Measurements from ENCODE around the gene DDX25.
"Not testable (repeated sequence)": the region's sequence is repeated elsewhere in the genome, so short reads cannot be mapped to it uniquely, and the experiment has no call there.

Gene DDX25

GRCh38 chr11:125903711-125904659, at the start of gene DDX25:
DDX25 (plus strand) TSS chr11:125904508; CDS start chr11:125904518, 10 bp downstream.
- no peak for DNase-seq (ENCODE audit: low read depth in 4 of 4, low spot score in 1 of 4)

GRCh38 chr11:125857670-125858069, 46.6 kb upstream of the DDX25 start:
- DNase-seq (ENCODE audit: low read depth in 4 of 4, low spot score in 1 of 4): not testable (repeated sequence)

GRCh38 chr11:125862786-125863185, 41.5 kb upstream of the DDX25 start:
- DNase-seq (ENCODE audit: low read depth in 4 of 4, low spot score in 1 of 4): not testable (repeated sequence)

GRCh38 chr11:125865354-125865753, 39.0 kb upstream of the DDX25 start:
- not testable (repeated sequence) for DNase-seq (ENCODE audit: low read depth in 4 of 4, low spot score in 1 of 4)

GRCh38 chr11:125869521-125869920, 34.8 kb upstream of the DDX25 start:
- DNase-seq (ENCODE audit: low read depth in 4 of 4, low spot score in 1 of 4): no peak

GRCh38 chr11:125871391-125872137, 32.7 kb upstream of the DDX25 start:
- no peak for DNase-seq (ENCODE audit: low read depth in 4 of 4, low spot score in 1 of 4)

DNA sequence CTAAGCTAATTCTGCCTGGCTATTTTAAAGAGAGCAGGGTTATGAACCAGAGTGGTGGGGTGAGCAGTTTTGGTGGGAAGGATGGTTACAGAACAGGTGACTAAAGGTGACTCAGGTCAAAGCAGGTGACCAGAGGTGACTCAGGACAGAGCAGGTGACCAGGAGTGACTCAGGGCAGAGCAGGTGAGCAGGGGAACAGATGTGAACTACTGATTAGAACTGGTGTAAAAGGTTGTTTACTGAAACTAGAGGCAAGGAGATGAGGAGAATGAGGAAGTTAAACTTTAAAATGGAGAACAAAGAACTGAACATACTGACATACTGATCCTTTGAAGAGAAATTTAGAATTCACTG, 32.2 kb upstream of the DDX25 start:
- DNase-seq (ENCODE audit: low read depth in 4 of 4, low spot score in 1 of 4): no peak

- DNase-seq (ENCODE audit: low read depth in 4 of 4, low spot score in 1 of 4): no peak
Measured at GRCh38 chr11:125873881-125874555, 30.3 kb upstream of the DDX25 start.

GRCh38 chr11:125874556-125875124, 29.7 kb upstream of the DDX25 start:
- peak in 2 of 4 experiments; percentile 24 to 30 for DNase-seq (ENCODE audit: low read depth in 4 of 4, low spot score in 1 of 4)

GRCh38 chr11:125881291-125881690, 23.0 kb upstream of the DDX25 start:
- no peak for DNase-seq (ENCODE audit: low read depth in 4 of 4, low spot score in 1 of 4)

- DNase-seq (ENCODE audit: low read depth in 4 of 4, low spot score in 1 of 4): no peak
Measured at GRCh38 chr11:125883375-125883774, 20.9 kb upstream of the DDX25 start.

- no peak for DNase-seq (ENCODE audit: low read depth in 4 of 4, low spot score in 1 of 4)
Measured at GRCh38 chr11:125886997-125887372, 17.3 kb upstream of the DDX25 start.

GRCh38 chr11:125887373-125888324, 16.7 kb upstream of the DDX25 start, which contains the start of gene HYLS1:
HYLS1 (plus strand) TSS chr11:125887668; CDS start chr11:125899369, 11,701 bp downstream.
- peak; percentile 87 to 93 (median 91) for DNase-seq (ENCODE audit: low read depth in 4 of 4, low spot score in 1 of 4)

DNA sequence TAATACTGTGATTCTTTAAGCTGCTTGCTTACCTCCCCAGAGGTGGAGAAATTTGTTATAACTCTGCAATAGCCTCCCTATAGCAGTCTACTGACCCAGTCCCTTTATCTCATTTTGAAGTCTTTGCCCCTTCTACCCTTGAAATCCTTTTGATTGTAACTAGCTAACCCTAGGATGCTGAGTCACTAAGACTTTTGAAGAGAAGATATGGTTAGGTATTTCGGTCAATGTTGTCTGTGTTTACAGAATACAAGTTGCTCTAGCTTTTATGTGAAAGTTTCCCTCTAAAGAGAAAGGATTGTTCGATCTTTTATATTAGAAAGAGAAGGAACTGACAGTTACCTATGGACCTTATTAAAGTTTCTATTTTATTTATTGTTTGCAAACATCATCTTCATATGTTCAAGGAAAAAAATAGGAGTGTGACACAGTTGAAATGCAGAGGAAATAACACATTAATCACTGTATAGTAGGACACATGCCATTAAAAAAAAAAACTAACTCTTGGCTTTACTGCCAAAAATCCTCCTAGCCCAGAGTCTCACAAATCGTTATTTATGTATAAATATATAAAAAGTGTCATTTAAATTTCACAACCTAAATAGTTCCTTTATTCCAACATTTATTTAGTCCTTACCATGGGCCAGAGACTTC, 13.7 kb upstream of the DDX25 start:
- DNase-seq (ENCODE audit: low read depth in 4 of 4, low spot score in 1 of 4): no peak

GRCh38 chr11:125892071-125892470, 12.2 kb upstream of the DDX25 start:
- no peak for DNase-seq (ENCODE audit: low read depth in 4 of 4, low spot score in 1 of 4)

- no peak for DNase-seq (ENCODE audit: low read depth in 4 of 4, low spot score in 1 of 4)
Measured at GRCh38 chr11:125892994-125893393, 11.3 kb upstream of the DDX25 start.

GRCh38 chr11:125901872-125902271, 2.4 kb upstream of the DDX25 start:
- no peak for DNase-seq (ENCODE audit: low read depth in 4 of 4, low spot score in 1 of 4)

- no peak for DNase-seq (ENCODE audit: low read depth in 4 of 4, low spot score in 1 of 4)
Measured at GRCh38 chr11:125902277-125902926, 1.9 kb upstream of the DDX25 start.
